Vagina (tissue), 2 donors: Measurements from ENCODE around the gene CELA3B. TPM values are rescaled to one million over a fixed set of nuclear protein-coding genes. Genes with fewer than 3 reads are reported as not detected.
A peak's percentile ranks its signal among the peaks of the same experiment; 100 is the strongest.

ENCODE experiments used
- DNase-seq, 2 donors: peaks; one replicate each; pipeline ENCODE4 v3.0.0-alpha.2; 2017; ENCODE audit errors: extremely low spot score in 2 of 2
- H3K27ac ChIP-seq: fragments of 200-600 bp; sonication (generic); one replicate; pipeline ENCODE4 v1.5.1; 2019
- H3K27me3 ChIP-seq: fragments of 200-600 bp; sonication (generic); one replicate; pipeline ENCODE4 v1.5.1; 2019
- H3K36me3 ChIP-seq, 2 donors: fragments of 200-600 bp; sonication (generic); one replicate each; pipeline ENCODE4 v1.5.1; 2017 to 2019
- H3K4me1 ChIP-seq: fragments of 200-600 bp; sonication (generic); one replicate; pipeline ENCODE4 v1.5.1; 2019
- H3K4me3 ChIP-seq, 2 donors: fragments of 200-600 bp; sonication (generic); 1 replicate in 1 of 2; 2 replicates in 1 of 2; pipeline ENCODE4 v1.5.1; 2016 to 2019
- H3K9me3 ChIP-seq: fragments of 200-600 bp; sonication (generic); one replicate; pipeline ENCODE4 v1.5.1; 2019
- POLR2A ChIP-seq, 2 donors: fragments of 450-650 bp; IDR thresholded peaks; one replicate each; pipeline ENCODE4 v1.6.1; 2017; ENCODE audit warnings: antibody characterized with exemption in 2 of 2, mild to moderate bottlenecking in 2 of 2, moderate library complexity in 2 of 2
- POLR2AphosphoS5 ChIP-seq, 2 donors: sonication (generic); formaldehyde crosslinking; IDR thresholded peaks; one replicate each; pipeline ENCODE4 v1.9.0; 2017; ENCODE audit warnings: antibody characterized with exemption in 2 of 2, mild to moderate bottlenecking in 2 of 2, low read depth in 1 of 2; ENCODE audit not compliant: insufficient read depth in 1 of 2
- intact Hi-C: fragments of 100-400 bp; cut with DNase I; formaldehyde crosslinking; loops from one replicate; pipeline ENCODE4 v1.15.1; 2023
- total RNA-seq: library from RNA; depleted of rRNA; stranded (reverse); fragments of >200 nt; gene quantifications from one replicate; pipeline ENCODE4 v1.2.3, GENCODE V29; 2016
- TF ChIP-seq, protein P1 (sequence below), 3 experiments: fragments of 450-650 bp in 2 of 3; fragments of 200-600 bp in 1 of 3; sonication (generic) in 1 of 3; IDR thresholded peaks; one replicate each; pipeline ENCODE4 v1.5.1; 2017 to 2019; ENCODE audit warnings: antibody characterized with exemption in 3 of 3, mild to moderate bottlenecking in 2 of 3, moderate library complexity in 2 of 3

The CELA3B gene
- total RNA-seq, 1 donor from 2014 or later, result not detected

DNA sequence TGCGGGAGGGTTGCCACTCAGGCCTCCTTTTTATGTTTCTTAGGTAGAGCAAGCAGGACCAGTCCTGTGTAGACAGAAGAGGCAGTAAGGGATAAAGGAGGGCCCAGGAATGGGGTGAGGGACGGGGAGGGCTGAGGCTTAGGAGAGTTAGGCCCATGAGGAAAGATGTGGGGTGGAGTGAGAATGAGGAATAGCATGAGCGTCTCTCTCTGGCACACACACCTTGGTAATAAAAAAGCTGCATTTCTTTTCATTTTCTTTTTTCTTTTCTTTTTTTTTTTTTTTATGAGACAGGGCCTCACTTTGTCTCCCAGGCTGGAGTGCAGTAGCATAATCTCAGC is 32.1 kb upstream of the CELA3B start:
- H3K27me3 ChIP-seq, result no peaks in the 10 kb centered on the region
- H3K4me3 ChIP-seq, result no peak overlapping the region
- TF ChIP-seq, protein P1, sequence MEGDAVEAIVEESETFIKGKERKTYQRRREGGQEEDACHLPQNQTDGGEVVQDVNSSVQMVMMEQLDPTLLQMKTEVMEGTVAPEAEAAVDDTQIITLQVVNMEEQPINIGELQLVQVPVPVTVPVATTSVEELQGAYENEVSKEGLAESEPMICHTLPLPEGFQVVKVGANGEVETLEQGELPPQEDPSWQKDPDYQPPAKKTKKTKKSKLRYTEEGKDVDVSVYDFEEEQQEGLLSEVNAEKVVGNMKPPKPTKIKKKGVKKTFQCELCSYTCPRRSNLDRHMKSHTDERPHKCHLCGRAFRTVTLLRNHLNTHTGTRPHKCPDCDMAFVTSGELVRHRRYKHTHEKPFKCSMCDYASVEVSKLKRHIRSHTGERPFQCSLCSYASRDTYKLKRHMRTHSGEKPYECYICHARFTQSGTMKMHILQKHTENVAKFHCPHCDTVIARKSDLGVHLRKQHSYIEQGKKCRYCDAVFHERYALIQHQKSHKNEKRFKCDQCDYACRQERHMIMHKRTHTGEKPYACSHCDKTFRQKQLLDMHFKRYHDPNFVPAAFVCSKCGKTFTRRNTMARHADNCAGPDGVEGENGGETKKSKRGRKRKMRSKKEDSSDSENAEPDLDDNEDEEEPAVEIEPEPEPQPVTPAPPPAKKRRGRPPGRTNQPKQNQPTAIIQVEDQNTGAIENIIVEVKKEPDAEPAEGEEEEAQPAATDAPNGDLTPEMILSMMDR (IDR thresholded peaks at IDR 0.05), result no peak
- TF ChIP-seq POLR2AphosphoS5 (IDR thresholded peaks at IDR 0.05; ENCODE audit: insufficient read depth in 1 of 2, low read depth in 1 of 2) (no peak), POLR2A (IDR thresholded peaks at IDR 0.05) (no peak)
- no peaks in the 10 kb centered on the region for H3K9me3 ChIP-seq
- DNase-seq, result no peak
- H3K4me1 ChIP-seq, result peaks cover 42% of the 10 kb centered on the region
- peak overlapping the region; percentile 56 for H3K27ac ChIP-seq
- intact Hi-C loops, result no loop called here
- no peaks in the 10 kb centered on the region for H3K36me3 ChIP-seq

DNA sequence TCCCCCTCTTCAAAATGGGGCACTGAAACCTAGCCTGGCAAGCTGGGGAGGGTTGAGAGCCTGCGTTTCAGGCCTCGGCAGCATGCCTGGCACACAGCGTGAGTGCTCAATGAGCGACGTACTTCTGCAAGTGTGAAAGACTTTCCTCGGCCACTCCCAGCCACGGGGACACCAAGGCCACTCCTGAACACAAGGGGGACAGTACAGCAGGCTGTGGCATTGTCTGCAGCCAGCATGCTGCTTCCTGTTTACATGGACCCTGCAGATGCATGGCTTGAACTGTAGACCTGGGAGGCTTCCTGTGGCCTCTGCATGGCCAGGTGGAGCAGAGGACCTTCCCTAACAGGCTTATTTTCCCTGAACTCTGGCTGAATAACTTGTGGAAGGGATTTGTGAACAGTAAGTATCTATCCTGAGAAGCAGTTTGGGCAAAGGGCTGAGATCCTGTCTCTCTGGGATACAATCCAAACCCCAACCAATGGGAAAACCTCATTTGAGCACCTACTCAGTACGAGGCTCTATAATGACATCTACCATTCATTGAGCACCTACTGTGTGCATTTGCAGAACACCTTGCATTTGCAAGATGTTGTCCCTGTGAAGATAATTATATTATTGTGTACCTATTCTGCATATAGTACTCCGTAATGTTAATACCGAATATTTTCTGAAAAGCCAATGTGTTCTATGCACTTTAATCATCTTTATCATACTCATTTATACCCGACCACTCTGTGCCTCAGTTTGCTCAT is 29.8 kb upstream of the CELA3B start:
- Histone ChIP-seq H3K27ac (no peak overlapping the region), H3K36me3 (no peaks in the 10 kb centered on the region), H3K27me3 (no peaks in the 10 kb centered on the region), H3K4me1 (peaks cover 27% of the 10 kb centered on the region), H3K9me3 (no peaks in the 10 kb centered on the region), H3K4me3 (no peak overlapping the region)
- no peak for DNase-seq
- intact Hi-C loops, result no loop called here
- no peak for TF ChIP-seq POLR2A (IDR thresholded peaks at IDR 0.05)

DNA sequence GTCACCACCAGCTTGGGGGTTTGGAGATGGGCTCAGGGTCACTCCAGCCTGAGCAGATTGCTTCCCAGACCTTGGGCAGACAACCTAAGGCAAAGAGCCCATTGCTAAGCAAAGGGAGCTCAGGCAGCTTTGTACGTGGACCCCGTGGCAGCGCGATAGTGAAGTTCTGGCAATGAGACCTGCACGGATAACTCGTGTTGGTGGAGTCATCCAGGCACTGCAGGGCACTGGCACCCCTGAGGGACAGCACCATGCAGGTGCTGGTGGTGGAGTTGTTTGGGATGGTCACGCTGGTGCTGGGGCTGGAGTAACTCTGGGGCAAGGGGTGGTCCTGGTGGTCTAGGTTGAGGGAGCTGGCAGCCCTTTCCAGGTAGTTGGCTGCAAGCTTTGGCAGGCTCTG is 26.1 kb upstream of the CELA3B start:
- TF ChIP-seq POLR2A (IDR thresholded peaks at IDR 0.05) (no peak), POLR2AphosphoS5 (IDR thresholded peaks at IDR 0.05; ENCODE audit: insufficient read depth in 1 of 2, low read depth in 1 of 2) (no peak)
- TF ChIP-seq, protein P1 (IDR thresholded peaks at IDR 0.05), result no peak
- no peaks in the 10 kb centered on the region for H3K36me3 ChIP-seq
- no peaks in the 10 kb centered on the region for H3K9me3 ChIP-seq
- no peak overlapping the region for H3K4me3 ChIP-seq
- DNase-seq, result no peak
- H3K27ac ChIP-seq, result no peak overlapping the region
- intact Hi-C loops, result no loop called here
- no peaks in the 10 kb centered on the region for H3K27me3 ChIP-seq
- peaks cover 6% of the 10 kb centered on the region for H3K4me1 ChIP-seq

DNA sequence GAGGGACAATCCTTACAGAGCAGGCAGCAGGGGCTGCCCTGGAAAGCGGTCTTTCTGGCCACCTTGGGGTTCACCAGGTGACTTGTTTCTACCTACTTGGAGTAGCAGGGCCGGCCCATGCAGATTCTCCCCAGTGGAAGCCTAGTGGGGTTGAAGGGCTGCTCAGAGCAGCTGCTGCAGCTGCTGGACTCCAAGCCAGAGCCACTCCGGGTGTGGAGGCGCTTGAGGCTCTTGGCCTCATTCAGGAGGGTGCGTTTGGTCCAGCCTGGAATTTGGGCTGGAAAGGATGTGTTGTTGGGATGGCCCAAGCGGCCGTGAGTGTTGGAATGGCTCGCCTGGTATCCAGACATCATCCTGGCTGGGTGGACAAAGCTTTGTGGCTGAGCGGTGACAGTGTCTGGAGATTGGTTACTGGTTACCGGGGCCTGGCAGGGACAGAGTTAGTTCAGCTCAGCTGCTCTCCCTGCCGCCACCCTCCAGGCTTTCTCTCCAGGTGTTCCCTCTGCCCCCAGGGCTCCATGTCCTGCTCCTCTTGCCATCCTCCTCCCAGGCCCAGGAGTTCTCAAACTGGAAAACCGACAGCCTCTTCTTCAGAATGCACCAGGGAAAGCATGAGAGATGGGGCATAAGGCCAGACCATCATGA is 25.5 kb upstream of the CELA3B start:
- TF ChIP-seq POLR2A (IDR thresholded peaks at IDR 0.05) (no peak), POLR2AphosphoS5 (IDR thresholded peaks at IDR 0.05; ENCODE audit: insufficient read depth in 1 of 2, low read depth in 1 of 2) (no peak)
- TF ChIP-seq, protein P1 (IDR thresholded peaks at IDR 0.05), result no peak
- Histone ChIP-seq H3K27me3 (no peaks in the 10 kb centered on the region), H3K9me3 (no peaks in the 10 kb centered on the region), H3K36me3 (no peaks in the 10 kb centered on the region), H3K4me3 (no peak overlapping the region), H3K27ac (no peak overlapping the region), H3K4me1 (peaks cover 13% of the 10 kb centered on the region)
- intact Hi-C loops, result no loop called here
- no peak for DNase-seq

DNA sequence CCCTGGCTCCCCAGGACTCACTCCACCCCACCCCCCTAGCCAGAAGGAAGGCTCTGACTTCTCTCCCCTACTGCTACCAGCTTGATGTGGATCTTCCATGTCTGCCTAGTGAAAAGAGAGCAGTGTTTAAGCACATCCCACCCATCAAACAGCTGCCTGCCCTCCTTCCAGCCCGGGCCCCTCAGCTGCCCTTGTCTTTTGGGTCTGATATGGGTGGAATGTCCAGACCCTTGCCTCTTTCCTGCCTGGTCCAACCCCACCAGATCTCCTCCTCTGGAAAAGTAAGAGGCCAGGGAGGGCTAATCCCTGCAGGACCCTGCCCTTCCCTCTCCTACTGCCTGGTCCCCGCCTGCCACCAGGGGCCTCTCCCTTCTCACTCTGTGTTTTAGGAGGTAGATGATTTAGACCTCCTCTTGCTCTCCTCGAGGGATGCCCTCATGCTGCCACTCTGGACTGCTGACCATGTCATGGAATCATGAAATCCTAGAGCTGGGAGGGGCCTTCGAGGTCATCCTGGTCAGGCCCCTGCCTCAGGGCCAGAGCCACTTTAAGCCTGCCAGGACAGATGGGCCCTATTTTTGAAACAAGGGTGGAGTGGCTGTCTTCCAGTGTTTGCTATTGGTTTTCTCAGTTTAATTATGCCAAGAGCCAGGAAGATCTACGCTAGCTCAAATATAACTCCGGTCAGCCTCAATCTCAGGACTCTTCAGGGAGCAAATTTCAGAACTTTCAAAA is 23.9 kb upstream of the CELA3B start:
- no peak for DNase-seq
- Histone ChIP-seq H3K9me3 (no peaks in the 10 kb centered on the region), H3K4me3 (no peak overlapping the region), H3K27ac (no peak overlapping the region), H3K36me3 (no peaks in the 10 kb centered on the region), H3K27me3 (no peaks in the 10 kb centered on the region), H3K4me1 (peaks cover 29% of the 10 kb centered on the region)
- intact Hi-C loops, result no loop called here
- TF ChIP-seq POLR2A (IDR thresholded peaks at IDR 0.05) (no peak), POLR2AphosphoS5 (IDR thresholded peaks at IDR 0.05; ENCODE audit: insufficient read depth in 1 of 2, low read depth in 1 of 2) (no peak)
- TF ChIP-seq, protein P1 (IDR thresholded peaks at IDR 0.05), result no peak
